Body of pancreas (tissue), 4 donors: Measurements from ENCODE around the gene IQGAP2. TPM values are rescaled to one million over a fixed set of nuclear protein-coding genes. Genes with fewer than 3 reads are reported as not detected.
A peak's percentile ranks its signal among the peaks of the same experiment; 100 is the strongest.

ENCODE experiments used
- ATAC-seq: fragments of 150-250 bp; one replicate; pipeline ENCODE4 v1.9.1; 2016
- DNase-seq, 4 donors: peaks; one replicate each; pipeline ENCODE4 v3.0.0-alpha.2; 2019
- H3K27ac ChIP-seq, 4 donors: fragments of 200-600 bp; sonication (generic); 1 replicate in 3 of 4; 2 replicates in 1 of 4; pipeline versions ENCODE4 v1.5.1 to v1.6.1; 2016 to 2019; ENCODE audit warnings: mild to moderate bottlenecking in 1 of 4, mixed read lengths in 1 of 4, moderate library complexity in 1 of 4
- H3K27me3 ChIP-seq, 2 donors: fragments of 200-600 bp; sonication (generic); one replicate each; pipeline ENCODE4 v1.6.0; 2016; ENCODE audit warnings: mild to moderate bottlenecking in 1 of 2
- H3K36me3 ChIP-seq, 2 donors: fragments of 200-600 bp; sonication (generic); replicated peaks in 1 of 2; 2 replicates each; pipeline ENCODE4 v1.5.1; 2016; ENCODE audit warnings: low read depth in 2 of 2; ENCODE audit not compliant: insufficient read depth in 1 of 2
- H3K4me1 ChIP-seq: fragments of 200-600 bp; sonication (generic); one replicate; pipeline ENCODE4 v1.6.0; 2016
- H3K4me3 ChIP-seq, 2 donors: fragments of 200-600 bp; sonication (generic); 1 replicate in 1 of 2; 2 replicates in 1 of 2; pipeline ENCODE4 v1.5.1; 2016 to 2019
- H3K9me3 ChIP-seq, 3 donors: fragments of 200-600 bp; sonication (generic); 1 replicate in 2 of 3; 2 replicates in 1 of 3; pipeline ENCODE4 v1.5.1; 2016
- POLR2A ChIP-seq, 3 donors: fragments of 450-650 bp; IDR thresholded peaks; one replicate each; pipeline ENCODE4 v1.6.1; 2016; ENCODE audit warnings: antibody characterized with exemption in 3 of 3, mild to moderate bottlenecking in 2 of 3
- WGBS, 2 donors: methylation state at CpG; one replicate each; pipeline ENCODE4 v1.1.5; 2017; 5-methylcytosine and 5-hydroxymethylcytosine counted together
- intact Hi-C: fragments of 100-400 bp; cut with DNase I; formaldehyde crosslinking; loops from one replicate; pipeline ENCODE4 v1.15.1; 2023
- total RNA-seq, 2 donors: library from RNA; depleted of rRNA; stranded (reverse); fragments of >200 nt; gene quantifications; one replicate each; pipeline ENCODE4 v1.1.0, GENCODE V29; 2016
- TF ChIP-seq, protein P1 (sequence below), 7 experiments: fragments of 450-650 bp in 4 of 7; fragments of 200-600 bp in 3 of 7; sonication (generic) in 3 of 7; IDR thresholded peaks; one replicate each; pipeline ENCODE4 v1.5.1; 2016 to 2019; ENCODE audit warnings: antibody characterized with exemption in 7 of 7

Gene IQGAP2
- total RNA-seq, 2 donors from 2014 or later, result 41.2 to 49.5 TPM

GRCh38 chr5:76471987-76472334 lies 68.9 kb downstream of the IQGAP2 start:
- no peak overlapping the region for H3K4me3 ChIP-seq
- peaks cover 46% of the 10 kb centered on the region for H3K4me1 ChIP-seq
- TF ChIP-seq, protein P1, sequence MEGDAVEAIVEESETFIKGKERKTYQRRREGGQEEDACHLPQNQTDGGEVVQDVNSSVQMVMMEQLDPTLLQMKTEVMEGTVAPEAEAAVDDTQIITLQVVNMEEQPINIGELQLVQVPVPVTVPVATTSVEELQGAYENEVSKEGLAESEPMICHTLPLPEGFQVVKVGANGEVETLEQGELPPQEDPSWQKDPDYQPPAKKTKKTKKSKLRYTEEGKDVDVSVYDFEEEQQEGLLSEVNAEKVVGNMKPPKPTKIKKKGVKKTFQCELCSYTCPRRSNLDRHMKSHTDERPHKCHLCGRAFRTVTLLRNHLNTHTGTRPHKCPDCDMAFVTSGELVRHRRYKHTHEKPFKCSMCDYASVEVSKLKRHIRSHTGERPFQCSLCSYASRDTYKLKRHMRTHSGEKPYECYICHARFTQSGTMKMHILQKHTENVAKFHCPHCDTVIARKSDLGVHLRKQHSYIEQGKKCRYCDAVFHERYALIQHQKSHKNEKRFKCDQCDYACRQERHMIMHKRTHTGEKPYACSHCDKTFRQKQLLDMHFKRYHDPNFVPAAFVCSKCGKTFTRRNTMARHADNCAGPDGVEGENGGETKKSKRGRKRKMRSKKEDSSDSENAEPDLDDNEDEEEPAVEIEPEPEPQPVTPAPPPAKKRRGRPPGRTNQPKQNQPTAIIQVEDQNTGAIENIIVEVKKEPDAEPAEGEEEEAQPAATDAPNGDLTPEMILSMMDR (IDR thresholded peaks at IDR 0.05), result no peak
- TF ChIP-seq POLR2A (IDR thresholded peaks at IDR 0.05), result no peak
- H3K27ac ChIP-seq, result peak overlapping the region in 2 of 4 donors; percentile 2 to 25
- H3K9me3 ChIP-seq, result no peaks in the 10 kb centered on the region
- 77 to 95% methylated on average over 5 of the region's 6 CpGs for WGBS, 2 donors
- no peak for DNase-seq
- intact Hi-C loops, result no loop called here
- H3K36me3 ChIP-seq, result no peaks in the 10 kb centered on the region
- H3K27me3 ChIP-seq, result no peaks in the 10 kb centered on the region
- no peak for ATAC-seq

DNA sequence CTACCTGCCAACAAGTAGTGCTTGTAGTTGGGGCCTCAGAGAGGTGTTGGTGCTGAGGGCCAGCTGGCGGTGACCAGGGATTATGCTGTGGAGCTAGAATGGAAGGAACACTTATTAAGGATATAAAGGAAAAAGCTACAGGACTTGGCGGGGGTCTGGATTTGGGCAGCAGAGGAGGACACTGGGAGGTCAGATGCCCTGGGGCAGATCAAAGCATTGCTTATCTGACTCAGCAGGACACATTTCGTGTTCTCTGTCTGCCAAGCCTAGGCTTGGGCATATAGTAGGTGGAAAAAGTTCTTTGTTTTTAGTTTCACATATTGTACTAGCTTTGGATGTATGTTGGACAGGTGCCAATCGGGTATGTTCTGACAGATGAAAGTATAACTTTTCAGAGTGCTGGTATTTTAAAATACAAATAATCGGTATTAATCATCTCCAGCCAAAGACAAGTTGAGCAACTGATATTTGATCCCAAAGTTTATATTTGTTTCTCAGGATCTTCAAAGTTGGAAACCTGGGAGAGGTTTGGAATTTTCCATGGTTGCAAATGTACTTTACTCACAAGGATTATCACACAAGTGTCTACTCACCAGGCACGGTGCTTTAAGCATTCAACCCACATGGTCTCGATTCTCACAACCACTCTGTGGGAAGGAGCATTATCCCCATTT lies 69.4 kb downstream of the IQGAP2 start:
- H3K4me1 ChIP-seq, result peaks cover 46% of the 10 kb centered on the region
- TF ChIP-seq, protein P1 (IDR thresholded peaks at IDR 0.05), result no peak
- TF ChIP-seq POLR2A (IDR thresholded peaks at IDR 0.05), result no peak
- H3K36me3 ChIP-seq, result no peaks in the 10 kb centered on the region
- no peaks in the 10 kb centered on the region for H3K27me3 ChIP-seq
- WGBS, 2 donors, result 60 to 62% methylated on average over 7 of the region's 7 CpGs
- no peaks in the 10 kb centered on the region for H3K9me3 ChIP-seq
- no peak for DNase-seq
- H3K27ac ChIP-seq, result peak overlapping the region in 2 of 4 donors; percentile 2 to 25
- no peak overlapping the region for H3K4me3 ChIP-seq
- ATAC-seq, result no peak
- intact Hi-C loops, result no loop called here

DNA sequence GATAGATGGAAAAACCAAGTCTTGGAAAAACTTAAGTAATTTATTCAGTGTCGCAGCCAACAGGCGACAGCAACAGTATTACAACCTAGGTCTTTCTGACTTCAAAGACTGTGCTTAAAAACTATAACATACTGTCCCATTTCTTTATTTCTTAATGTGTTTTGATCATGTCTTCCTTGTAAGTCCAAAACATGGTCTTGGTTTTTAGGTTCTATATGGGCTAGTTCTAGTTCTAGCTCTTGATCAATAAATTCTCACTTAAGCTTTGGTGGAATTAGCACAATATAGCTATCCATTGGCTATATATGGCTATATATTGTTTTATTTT lies 69.9 kb downstream of the IQGAP2 start:
- no peaks in the 10 kb centered on the region for H3K27me3 ChIP-seq
- no peak overlapping the region for H3K27ac ChIP-seq
- peaks cover 46% of the 10 kb centered on the region for H3K4me1 ChIP-seq
- no peaks in the 10 kb centered on the region for H3K36me3 ChIP-seq
- no peak overlapping the region for H3K4me3 ChIP-seq
- ATAC-seq (no peak), DNase-seq (no peak)
- intact Hi-C loops, result no loop called here
- H3K9me3 ChIP-seq, result no peaks in the 10 kb centered on the region
- 96 to 98% methylated on average over 2 of the region's 2 CpGs for WGBS, 2 donors
- TF ChIP-seq POLR2A (IDR thresholded peaks at IDR 0.05), result no peak
- TF ChIP-seq, protein P1 (IDR thresholded peaks at IDR 0.05), result no peak

DNA sequence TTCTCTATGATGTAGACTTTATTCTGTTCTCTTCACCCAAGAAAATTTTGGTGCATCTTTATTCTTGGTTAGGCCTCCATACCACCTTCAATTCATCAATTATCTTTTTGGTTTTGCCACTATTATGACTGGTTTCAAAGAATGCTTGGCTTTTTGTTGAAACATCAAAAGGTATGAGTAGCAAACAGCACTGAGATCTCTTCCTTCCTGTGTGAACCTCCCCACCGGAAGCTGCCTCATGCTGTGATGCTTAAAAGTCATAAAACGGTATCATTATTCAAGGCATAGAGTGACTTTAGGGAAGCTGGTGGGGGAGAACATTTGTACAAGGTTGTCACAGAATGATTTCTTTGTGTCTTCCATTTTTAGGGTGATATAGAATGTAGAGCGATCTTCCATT lies 70.6 kb downstream of the IQGAP2 start:
- no peak for TF ChIP-seq POLR2A (IDR thresholded peaks at IDR 0.05)
- TF ChIP-seq, protein P1 (IDR thresholded peaks at IDR 0.05), result no peak
- intact Hi-C loops, result no loop called here
- WGBS, 2 donors, result 74 to 92% methylated on average over 3 of the region's 3 CpGs
- Histone ChIP-seq H3K27ac (no peak overlapping the region), H3K4me3 (no peak overlapping the region), H3K27me3 (no peaks in the 10 kb centered on the region), H3K36me3 (no peaks in the 10 kb centered on the region), H3K9me3 (no peaks in the 10 kb centered on the region), H3K4me1 (peaks cover 46% of the 10 kb centered on the region)
- ATAC-seq (no peak), DNase-seq (no peak)

DNA sequence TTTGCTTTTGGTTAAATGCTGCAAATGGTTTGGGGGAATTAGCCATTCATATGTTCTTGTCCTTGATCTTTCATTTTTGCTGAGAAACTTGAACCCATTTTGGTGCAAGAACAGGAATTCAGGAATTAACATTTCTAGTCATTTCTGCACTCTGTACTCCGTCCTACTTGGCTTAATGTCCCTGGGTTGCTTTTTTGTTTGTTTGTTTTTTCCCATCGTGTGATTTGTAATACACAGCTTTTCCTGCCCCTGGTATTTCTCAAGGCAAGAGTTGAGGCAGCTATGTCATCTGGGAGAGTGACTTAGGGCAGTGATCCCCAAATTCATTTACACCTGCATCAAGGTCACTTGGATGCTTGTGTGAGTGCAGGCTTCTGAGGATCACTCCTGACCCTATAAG lies 71.3 kb downstream of the IQGAP2 start:
- H3K36me3 ChIP-seq, result no peaks in the 10 kb centered on the region
- no peaks in the 10 kb centered on the region for H3K9me3 ChIP-seq
- no peaks in the 10 kb centered on the region for H3K27me3 ChIP-seq
- DNase-seq (no peak), ATAC-seq (no peak)
- TF ChIP-seq POLR2A (IDR thresholded peaks at IDR 0.05), result no peak
- TF ChIP-seq, protein P1 (IDR thresholded peaks at IDR 0.05), result no peak
- no peak overlapping the region for H3K27ac ChIP-seq
- WGBS, 2 donors, result 57 to 61% methylated on average over 2 of the region's 2 CpGs
- H3K4me3 ChIP-seq, result no peak overlapping the region
- intact Hi-C loops, result no loop called here
- peaks cover 46% of the 10 kb centered on the region for H3K4me1 ChIP-seq
